Small intestine (tissue), 7 donors: ENCODE results near the gene C1orf87. TPM values are rescaled to one million over a fixed set of nuclear protein-coding genes. Genes with fewer than 3 reads are reported as not detected.

Experiments used
- DNase-seq, 2 donors: peaks; one replicate each; pipeline versions ENCODE4 v3.0.0 to v3.0.0-alpha.2; 2013
- FAIRE-seq: peaks from 2 replicates; lab custom pipeline; 2012; peaks lifted over from hg19 to GRCh38; lab: Jason Lieb, UNC
- H3K27ac ChIP-seq, 3 donors: one replicate each; pipeline ENCODE4 v1.5.1; 2013; ENCODE audit warnings: low read length in 2 of 3, mild to moderate bottlenecking in 2 of 3, control low read depth in 1 of 3, inconsistent platforms in 1 of 3, low read depth in 1 of 3, moderate library complexity in 1 of 3
- H3K27me3 ChIP-seq, 3 donors: one replicate each; pipeline ENCODE4 v1.6.1; 2013; ENCODE audit warnings: low read length in 3 of 3, inconsistent platforms in 1 of 3; ENCODE audit not compliant: control insufficient read depth in 3 of 3, insufficient read depth in 3 of 3
- H3K36me3 ChIP-seq, 3 donors: one replicate each; pipeline ENCODE4 v1.6.1; 2013; ENCODE audit warnings: low read length in 3 of 3, inconsistent platforms in 1 of 3, low read depth in 1 of 3, mild to moderate bottlenecking in 1 of 3, moderate library complexity in 1 of 3; ENCODE audit not compliant: control insufficient read depth in 3 of 3, insufficient read depth in 2 of 3
- H3K4me1 ChIP-seq, 3 donors: one replicate each; pipeline ENCODE4 v1.6.1; 2013; ENCODE audit warnings: low read length in 2 of 3, inconsistent platforms in 1 of 3, low read depth in 1 of 3, mild to moderate bottlenecking in 1 of 3, moderate library complexity in 1 of 3; ENCODE audit not compliant: control insufficient read depth in 3 of 3, insufficient read depth in 2 of 3
- H3K4me3 ChIP-seq, 3 donors: one replicate each; pipeline ENCODE4 v1.5.1; 2013; ENCODE audit warnings: low read length in 3 of 3, control low read depth in 1 of 3, inconsistent platforms in 1 of 3, low read depth in 1 of 3, mild to moderate bottlenecking in 1 of 3, moderate library complexity in 1 of 3
- H3K9me3 ChIP-seq, 2 donors: one replicate each; pipeline ENCODE4 v1.6.1; 2013; ENCODE audit warnings: low read depth in 1 of 2, low read length in 1 of 2; ENCODE audit not compliant: control insufficient read depth in 2 of 2, insufficient read depth in 1 of 2
- WGBS, 3 donors: extraction: QIAGEN DNeasy Blood & Tissue Kit; methylation state at CpG; one replicate each; pipeline ENCODE4 v1.1.7; 2013; 5-methylcytosine and 5-hydroxymethylcytosine counted together
- polyA plus RNA-seq, 4 donors: library from polyadenylated mRNA; stranded (reverse) in 3 of 4; unstranded in 1 of 4; fragments of 200-250 nt in 3 of 4; fragments of 120-200 nt in 1 of 4; gene quantifications; one replicate each; pipeline versions ENCODE4 v1.2.1 to v1.2.3, GENCODE V29; 2013
- donor health status: healthy with polysubstance abuse.
- donor health status: control.
- donor health status: control.
- donor health status: Bipolar disorder and iron deficiency.
- donor health status: healthy.

C1orf87 gene
- polyA plus RNA-seq, 4 donors, result not detected

GRCh38 chr1:60103186-60103585 lies 29.6 kb upstream of the C1orf87 start:
- 48 to 64% (median 60%) methylated on average over 2 of the region's 2 CpGs for WGBS, 3 donors
- no peaks in the 10 kb centered on the region for H3K27me3 ChIP-seq
- peaks cover 0 to 4% of the 10 kb centered on the region in 2 donors for H3K9me3 ChIP-seq
- no peaks in the 10 kb centered on the region for H3K4me1 ChIP-seq
- H3K36me3 ChIP-seq, result no peaks in the 10 kb centered on the region
- H3K27ac ChIP-seq, result no peak overlapping the region
- DNase-seq (no peak), FAIRE-seq (no peak)
- H3K4me3 ChIP-seq, result no peak overlapping the region

GRCh38 chr1:60102267-60103061 lies 28.9 kb upstream of the C1orf87 start:
- no peaks in the 10 kb centered on the region for H3K4me1 ChIP-seq
- no peak overlapping the region for H3K4me3 ChIP-seq
- H3K36me3 ChIP-seq, result no peaks in the 10 kb centered on the region
- H3K27ac ChIP-seq, result no peak overlapping the region
- no peaks in the 10 kb centered on the region for H3K27me3 ChIP-seq
- DNase-seq (no peak), FAIRE-seq (no peak)
- 70 to 76% (median 72%) methylated on average over 3 of the region's 3 CpGs for WGBS, 3 donors
- H3K9me3 ChIP-seq, result peaks cover 0 to 4% of the 10 kb centered on the region in 2 donors

- Histone ChIP-seq H3K27ac (no peak overlapping the region), H3K36me3 (no peaks in the 10 kb centered on the region), H3K4me3 (no peak overlapping the region), H3K4me1 (no peaks in the 10 kb centered on the region), H3K9me3 (peaks cover 0 to 4% of the 10 kb centered on the region in 2 donors), H3K27me3 (no peaks in the 10 kb centered on the region)
- DNase-seq, result no peak
- 63 to 75% (median 71%) methylated on average over 2 of the region's 2 CpGs for WGBS, 3 donors
- no peak for FAIRE-seq
These were observed 27.9 kb upstream of the C1orf87 start for GRCh38 chr1:60101516-60101915.

GRCh38 chr1:60091195-60091715 lies 17.7 kb upstream of the C1orf87 start:
- no peaks in the 10 kb centered on the region for H3K4me1 ChIP-seq
- WGBS, 3 donors, result 85 to 89% (median 85%) methylated on average over 6 of the region's 6 CpGs
- no peaks in the 10 kb centered on the region for H3K36me3 ChIP-seq
- DNase-seq, result no peak
- no peak for FAIRE-seq
- H3K4me3 ChIP-seq, result no peak overlapping the region
- no peaks in the 10 kb centered on the region for H3K27me3 ChIP-seq
- no peak overlapping the region for H3K27ac ChIP-seq
- H3K9me3 ChIP-seq, result no peaks in the 10 kb centered on the region

GRCh38 chr1:60090655-60091054 lies 17.1 kb upstream of the C1orf87 start:
- H3K27me3 ChIP-seq, result no peaks in the 10 kb centered on the region
- WGBS, 3 donors, result 60 to 67% (median 64%) methylated on average over 2 of the region's 2 CpGs
- H3K9me3 ChIP-seq, result no peaks in the 10 kb centered on the region

GRCh38 chr1:60088620-60089155 lies 15.1 kb upstream of the C1orf87 start:
- no peak overlapping the region for H3K4me3 ChIP-seq
- H3K36me3 ChIP-seq, result no peaks in the 10 kb centered on the region
- no peak overlapping the region for H3K27ac ChIP-seq
- H3K27me3 ChIP-seq, result no peaks in the 10 kb centered on the region
- FAIRE-seq (no peak), DNase-seq (no peak)
- 60 to 69% (median 64%) methylated on average over 5 of the region's 5 CpGs for WGBS, 3 donors
- H3K9me3 ChIP-seq, result no peaks in the 10 kb centered on the region
- no peaks in the 10 kb centered on the region for H3K4me1 ChIP-seq

More at GRCh38 chr1:60090655-60091054, 17.1 kb upstream of the C1orf87 start:
- Histone ChIP-seq H3K4me3 (no peak overlapping the region), H3K27ac (no peak overlapping the region), H3K4me1 (no peaks in the 10 kb centered on the region), H3K36me3 (no peaks in the 10 kb centered on the region)
- no peak for DNase-seq
- no peak for FAIRE-seq

- Histone ChIP-seq H3K27me3 (no peaks in the 10 kb centered on the region), H3K27ac (no peak overlapping the region), H3K36me3 (no peaks in the 10 kb centered on the region), H3K4me3 (no peak overlapping the region), H3K9me3 (no peaks in the 10 kb centered on the region), H3K4me1 (no peaks in the 10 kb centered on the region)
- FAIRE-seq (no peak), DNase-seq (no peak)
These were observed 14.1 kb upstream of the C1orf87 start for GRCh38 chr1:60087681-60088080.

- DNase-seq, result no peak
- Histone ChIP-seq H3K9me3 (peaks cover 0 to 5% of the 10 kb centered on the region in 2 donors), H3K27ac (no peak overlapping the region), H3K4me1 (peaks cover 0 to 2% (median 0%) of the 10 kb centered on the region in 3 donors), H3K36me3 (no peaks in the 10 kb centered on the region), H3K4me3 (no peak overlapping the region), H3K27me3 (peaks cover 0 to 19% (median 17%) of the 10 kb centered on the region in 3 donors)
- FAIRE-seq, result no peak
- 62 to 68% (median 65%) methylated on average over 4 of the region's 4 CpGs for WGBS, 3 donors
These were observed 4.6 kb upstream of the C1orf87 start for GRCh38 chr1:60078182-60078581.
